ENCODE data around the gene CIAO2A.

The CIAO2A gene

GRCh38 chr15:64132217-64132616 is 38.6 kb upstream of the CIAO2A start:
- H3K4me3 ChIP-seq (IDR thresholded peaks at IDR 0.05; ENCODE audit: insufficient read depth, low read depth, low read length) = no peak overlapping the region
- H3K79me2 ChIP-seq (ENCODE audit: insufficient read depth, low read depth) = no peaks in the 10 kb centered on the region
- no peaks in the 10 kb centered on the region for H3K36me3 ChIP-seq (ENCODE audit: insufficient read depth)
- H3K4me1 ChIP-seq (ENCODE audit: low read depth, poor library complexity, severe bottlenecking) = no peaks in the 10 kb centered on the region
- H3K9ac ChIP-seq = no peak overlapping the region
- no peaks in the 10 kb centered on the region for H3K27me3 ChIP-seq (ENCODE audit: insufficient read depth, low read depth)
- no peak overlapping the region for H3K4me2 ChIP-seq
- no peak for TF ChIP-seq CTCF (conservative IDR thresholded peaks at IDR 0.05; ENCODE audit: low read depth, low read length)
- no peak overlapping the region for H2AFZ ChIP-seq (ENCODE audit: low read depth)
- no peaks in the 10 kb centered on the region for H4K20me1 ChIP-seq (ENCODE audit: insufficient read depth)
- H3K27ac ChIP-seq = no peak overlapping the region

- Histone ChIP-seq H4K20me1 (ENCODE audit: insufficient read depth) (no peaks in the 10 kb centered on the region), H3K9ac (no peak overlapping the region), H3K36me3 (ENCODE audit: insufficient read depth) (no peaks in the 10 kb centered on the region), H2AFZ (ENCODE audit: low read depth) (no peak overlapping the region), H3K79me2 (ENCODE audit: insufficient read depth, low read depth) (no peaks in the 10 kb centered on the region), H3K27me3 (ENCODE audit: insufficient read depth, low read depth) (no peaks in the 10 kb centered on the region), H3K4me1 (ENCODE audit: low read depth, poor library complexity, severe bottlenecking) (no peaks in the 10 kb centered on the region), H3K27ac (no peak overlapping the region), H3K4me2 (no peak overlapping the region), H3K4me3 (IDR thresholded peaks at IDR 0.05; ENCODE audit: insufficient read depth, low read depth, low read length) (no peak overlapping the region)
- no peak for TF ChIP-seq CTCF (conservative IDR thresholded peaks at IDR 0.05; ENCODE audit: low read depth, low read length)
Measured at GRCh38 chr15:64131547-64131946, 37.9 kb upstream of the CIAO2A start.

- Histone ChIP-seq H4K20me1 (ENCODE audit: insufficient read depth) (no peaks in the 10 kb centered on the region), H3K27me3 (ENCODE audit: insufficient read depth, low read depth) (no peaks in the 10 kb centered on the region), H3K9ac (no peak overlapping the region), H3K4me2 (no peak overlapping the region), H2AFZ (ENCODE audit: low read depth) (no peak overlapping the region), H3K36me3 (ENCODE audit: insufficient read depth) (no peaks in the 10 kb centered on the region), H3K4me3 (IDR thresholded peaks at IDR 0.05; ENCODE audit: insufficient read depth, low read depth, low read length) (no peak overlapping the region), H3K79me2 (ENCODE audit: insufficient read depth, low read depth) (no peaks in the 10 kb centered on the region), H3K4me1 (ENCODE audit: low read depth, poor library complexity, severe bottlenecking) (no peaks in the 10 kb centered on the region), H3K27ac (no peak overlapping the region)
- TF ChIP-seq CTCF (conservative IDR thresholded peaks at IDR 0.05; ENCODE audit: low read depth, low read length) = no peak
Measured at GRCh38 chr15:64130159-64130558, 36.5 kb upstream of the CIAO2A start.

- Histone ChIP-seq H2AFZ (ENCODE audit: low read depth) (no peak overlapping the region), H3K36me3 (ENCODE audit: insufficient read depth) (no peaks in the 10 kb centered on the region), H3K79me2 (ENCODE audit: insufficient read depth, low read depth) (no peaks in the 10 kb centered on the region), H4K20me1 (ENCODE audit: insufficient read depth) (no peaks in the 10 kb centered on the region), H3K27ac (no peak overlapping the region), H3K4me3 (IDR thresholded peaks at IDR 0.05; ENCODE audit: insufficient read depth, low read depth, low read length) (no peak overlapping the region), H3K9ac (no peak overlapping the region), H3K4me2 (no peak overlapping the region), H3K4me1 (ENCODE audit: low read depth, poor library complexity, severe bottlenecking) (no peaks in the 10 kb centered on the region), H3K27me3 (ENCODE audit: insufficient read depth, low read depth) (no peaks in the 10 kb centered on the region)
- TF ChIP-seq CTCF (conservative IDR thresholded peaks at IDR 0.05; ENCODE audit: low read depth, low read length) = no peak
Measured at GRCh38 chr15:64127521-64128270, 34.1 kb upstream of the CIAO2A start.

Data from KMS-11 (cell line).